ENCODE results near the gene ANO10.

The ANO10 gene

GRCh38 chr3:43531835-43532234, 90.0 kb downstream of the ANO10 start:
- WGBS (ENCODE audit: insufficient coverage): 100% methylated on average over 3 of the region's 3 CpGs
- Histone ChIP-seq H3K27me3 (replicated peaks in 2 of 5; ENCODE audit: control insufficient read depth in 4 of 5, insufficient read depth in 5 of 5, low read length in 4 of 5) (no peaks in the 10 kb centered on the region), H3K9me3 (ENCODE audit: control extremely low read depth in 1 of 5, control insufficient read depth in 4 of 5, insufficient read depth in 2 of 5, low read depth in 1 of 5, low read length in 4 of 5) (peaks cover 0 to 8% (median 0%) of the 10 kb centered on the region in 5 experiments), H3K27ac (ENCODE audit: insufficient read depth in 1 of 2, low read depth in 1 of 2, low read length in 2 of 2, poor library complexity in 1 of 2, severe bottlenecking in 2 of 2) (no peak overlapping the region), H3K4me3 (ENCODE audit: control insufficient read depth in 1 of 7, extremely low read depth in 1 of 7, insufficient read depth in 4 of 7, low read depth in 2 of 7, low read length in 6 of 7) (no peak overlapping the region), H3K36me3 (ENCODE audit: control insufficient read depth in 4 of 4, insufficient read depth in 4 of 4, low read length in 3 of 4) (peaks cover 0 to 4% (median 3%) of the 10 kb centered on the region in 4 experiments), H3K4me1 (ENCODE audit: control extremely low read depth in 1 of 4, control insufficient read depth in 4 of 4, insufficient read depth in 4 of 4, low read length in 3 of 4) (no peaks in the 10 kb centered on the region)
- ChIA-PET POLR2A (no interaction called here), CTCF (no interaction called here)
- DNase-seq: peak in 2 of 3 donors; percentile 16 to 17

- POLR2A ChIA-PET: no interaction called here
- Histone ChIP-seq H3K27ac (ENCODE audit: insufficient read depth in 1 of 2, low read depth in 1 of 2, low read length in 2 of 2, poor library complexity in 1 of 2, severe bottlenecking in 2 of 2) (no peak overlapping the region), H3K9me3 (ENCODE audit: control extremely low read depth in 1 of 5, control insufficient read depth in 4 of 5, insufficient read depth in 2 of 5, low read depth in 1 of 5, low read length in 4 of 5) (peaks cover 0 to 8% (median 0%) of the 10 kb centered on the region in 5 experiments), H3K4me3 (ENCODE audit: control insufficient read depth in 1 of 7, extremely low read depth in 1 of 7, insufficient read depth in 4 of 7, low read depth in 2 of 7, low read length in 6 of 7) (no peak overlapping the region), H3K4me1 (ENCODE audit: control extremely low read depth in 1 of 4, control insufficient read depth in 4 of 4, insufficient read depth in 4 of 4, low read length in 3 of 4) (no peaks in the 10 kb centered on the region), H3K36me3 (ENCODE audit: control insufficient read depth in 4 of 4, insufficient read depth in 4 of 4, low read length in 3 of 4) (peaks cover 0 to 4% (median 0%) of the 10 kb centered on the region in 4 experiments), H3K27me3 (replicated peaks in 2 of 5; ENCODE audit: control insufficient read depth in 4 of 5, insufficient read depth in 5 of 5, low read length in 4 of 5) (no peaks in the 10 kb centered on the region)
- CTCF ChIA-PET: no interaction called here
- no peak for DNase-seq
Observed at GRCh38 chr3:43528498-43529099, 93.2 kb downstream of the ANO10 start.

DNA sequence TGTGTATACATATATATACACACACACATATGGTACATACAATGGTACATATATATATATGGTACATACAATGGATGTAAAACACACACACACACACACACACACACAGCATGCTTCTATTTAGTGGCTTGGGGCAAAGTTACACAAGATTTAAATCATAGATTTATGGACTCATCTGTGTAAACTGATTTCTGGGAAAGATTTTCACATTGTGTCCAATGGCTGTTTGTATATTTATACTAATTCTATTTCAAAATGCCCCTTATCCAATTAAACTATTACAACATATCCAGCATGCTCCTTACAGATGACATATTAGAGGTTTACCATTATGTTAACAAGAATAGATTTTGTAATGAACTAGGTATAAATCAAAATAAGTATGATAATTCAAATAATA, 94.9 kb downstream of the ANO10 start:
- Histone ChIP-seq H3K9me3 (ENCODE audit: control extremely low read depth in 1 of 5, control insufficient read depth in 4 of 5, insufficient read depth in 2 of 5, low read depth in 1 of 5, low read length in 4 of 5) (peaks cover 0 to 8% (median 0%) of the 10 kb centered on the region in 5 experiments), H3K27me3 (replicated peaks in 2 of 5; ENCODE audit: control insufficient read depth in 4 of 5, insufficient read depth in 5 of 5, low read length in 4 of 5) (no peaks in the 10 kb centered on the region), H3K4me3 (ENCODE audit: control insufficient read depth in 1 of 7, extremely low read depth in 1 of 7, insufficient read depth in 4 of 7, low read depth in 2 of 7, low read length in 6 of 7) (no peak overlapping the region), H3K4me1 (ENCODE audit: control extremely low read depth in 1 of 4, control insufficient read depth in 4 of 4, insufficient read depth in 4 of 4, low read length in 3 of 4) (peaks cover 0 to 2% (median 0%) of the 10 kb centered on the region in 4 experiments), H3K36me3 (ENCODE audit: control insufficient read depth in 4 of 4, insufficient read depth in 4 of 4, low read length in 3 of 4) (peaks cover 0 to 4% (median 0%) of the 10 kb centered on the region in 4 experiments), H3K27ac (ENCODE audit: insufficient read depth in 1 of 2, low read depth in 1 of 2, low read length in 2 of 2, poor library complexity in 1 of 2, severe bottlenecking in 2 of 2) (no peak overlapping the region)
- no peak for DNase-seq
- ChIA-PET CTCF (no interaction called here), POLR2A (no interaction called here)

DNA sequence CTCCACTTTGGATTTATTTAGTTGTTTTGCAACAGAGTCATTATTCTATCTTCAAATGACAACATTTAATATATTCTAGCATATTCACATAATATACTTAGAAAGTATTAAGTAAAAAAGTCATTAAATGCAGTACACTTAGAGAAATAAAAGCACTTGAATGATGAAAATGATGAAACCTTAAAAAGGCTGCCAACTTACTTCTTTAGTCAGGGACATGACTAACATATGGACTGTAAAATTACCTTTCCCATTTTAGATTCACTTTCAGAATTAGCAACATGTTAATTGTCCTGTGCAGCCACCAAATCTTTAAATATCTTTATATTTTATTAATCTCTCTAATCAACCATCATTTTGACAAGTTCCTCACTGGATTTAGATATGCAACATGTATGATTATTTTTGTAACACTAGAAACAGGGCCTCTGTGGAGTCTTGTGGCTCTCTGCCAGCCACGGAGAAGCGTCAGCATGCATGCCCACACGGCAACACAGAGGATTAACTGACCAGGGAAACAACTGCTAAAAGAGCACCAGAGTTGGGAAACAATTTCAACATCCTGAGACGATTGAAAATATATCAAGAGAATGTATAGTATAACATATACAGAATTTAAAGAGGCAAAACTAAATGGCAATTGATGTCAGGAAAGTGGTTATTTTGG, 95.7 kb downstream of the ANO10 start:
- CTCF ChIA-PET: no interaction called here
- no peak for DNase-seq

DNA sequence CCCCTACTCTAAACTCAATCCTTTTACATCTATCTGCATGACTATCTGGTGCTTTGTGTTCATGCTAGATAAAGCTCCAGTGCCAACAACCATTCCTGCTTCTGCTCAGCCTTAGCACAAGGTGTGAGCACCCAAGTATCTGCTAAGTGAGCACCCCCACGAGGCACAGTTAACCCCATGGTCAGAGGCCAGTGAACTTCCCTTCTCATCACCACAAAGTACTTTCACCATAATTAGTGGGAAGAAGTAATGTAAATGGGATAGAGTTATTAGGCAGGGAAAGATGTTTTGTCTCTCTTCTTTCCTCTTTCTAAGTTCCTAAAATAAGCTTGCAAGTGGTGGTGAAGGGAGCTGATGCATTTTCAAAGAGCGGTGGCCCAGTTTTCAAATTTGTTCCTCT, 96.4 kb downstream of the ANO10 start:
- WGBS (ENCODE audit: insufficient coverage): no CpG with 5 or more reads among the region's 2 CpGs
- Histone ChIP-seq H3K36me3 (ENCODE audit: control insufficient read depth in 4 of 4, insufficient read depth in 4 of 4, low read length in 3 of 4) (peaks cover 0 to 7% (median 2%) of the 10 kb centered on the region in 4 experiments), H3K27ac (ENCODE audit: insufficient read depth in 1 of 2, low read depth in 1 of 2, low read length in 2 of 2, poor library complexity in 1 of 2, severe bottlenecking in 2 of 2) (no peak overlapping the region), H3K4me1 (ENCODE audit: control extremely low read depth in 1 of 4, control insufficient read depth in 4 of 4, insufficient read depth in 4 of 4, low read length in 3 of 4) (peaks cover 0 to 2% (median 0%) of the 10 kb centered on the region in 4 experiments), H3K27me3 (replicated peaks in 2 of 5; ENCODE audit: control insufficient read depth in 4 of 5, insufficient read depth in 5 of 5, low read length in 4 of 5) (no peaks in the 10 kb centered on the region), H3K9me3 (ENCODE audit: control extremely low read depth in 1 of 5, control insufficient read depth in 4 of 5, insufficient read depth in 2 of 5, low read depth in 1 of 5, low read length in 4 of 5) (peaks cover 0 to 8% (median 0%) of the 10 kb centered on the region in 5 experiments), H3K4me3 (ENCODE audit: control insufficient read depth in 1 of 7, extremely low read depth in 1 of 7, insufficient read depth in 4 of 7, low read depth in 2 of 7, low read length in 6 of 7) (no peak overlapping the region)
- POLR2A ChIA-PET: no interaction called here
- no peak for DNase-seq
- CTCF ChIA-PET: no interaction called here

More for the DNA sequence above, 95.7 kb downstream of the ANO10 start:
- H3K9me3 ChIP-seq (ENCODE audit: control extremely low read depth in 1 of 5, control insufficient read depth in 4 of 5, insufficient read depth in 2 of 5, low read depth in 1 of 5, low read length in 4 of 5): peaks cover 0 to 8% (median 0%) of the 10 kb centered on the region in 5 experiments
- 100% methylated on average over 3 of the region's 4 CpGs for WGBS (ENCODE audit: insufficient coverage)
- H3K36me3 ChIP-seq (ENCODE audit: control insufficient read depth in 4 of 4, insufficient read depth in 4 of 4, low read length in 3 of 4): peaks cover 0 to 4% (median under 1%) of the 10 kb centered on the region in 4 experiments
- no peaks in the 10 kb centered on the region for H3K27me3 ChIP-seq (replicated peaks in 2 of 5; ENCODE audit: control insufficient read depth in 4 of 5, insufficient read depth in 5 of 5, low read length in 4 of 5)
- H3K27ac ChIP-seq (ENCODE audit: insufficient read depth in 1 of 2, low read depth in 1 of 2, low read length in 2 of 2, poor library complexity in 1 of 2, severe bottlenecking in 2 of 2): no peak overlapping the region
- peaks cover 0 to 2% (median 0%) of the 10 kb centered on the region in 4 experiments for H3K4me1 ChIP-seq (ENCODE audit: control extremely low read depth in 1 of 4, control insufficient read depth in 4 of 4, insufficient read depth in 4 of 4, low read length in 3 of 4)
- H3K4me3 ChIP-seq (ENCODE audit: control insufficient read depth in 1 of 7, extremely low read depth in 1 of 7, insufficient read depth in 4 of 7, low read depth in 2 of 7, low read length in 6 of 7): no peak overlapping the region
- POLR2A ChIA-PET: no interaction called here

- no peak for DNase-seq
- Histone ChIP-seq H3K4me3 (ENCODE audit: control insufficient read depth in 1 of 7, extremely low read depth in 1 of 7, insufficient read depth in 4 of 7, low read depth in 2 of 7, low read length in 6 of 7) (no peak overlapping the region), H3K27me3 (replicated peaks in 2 of 5; ENCODE audit: control insufficient read depth in 4 of 5, insufficient read depth in 5 of 5, low read length in 4 of 5) (no peaks in the 10 kb centered on the region), H3K4me1 (ENCODE audit: control extremely low read depth in 1 of 4, control insufficient read depth in 4 of 4, insufficient read depth in 4 of 4, low read length in 3 of 4) (peaks cover 0 to 2% (median 0%) of the 10 kb centered on the region in 4 experiments), H3K27ac (ENCODE audit: insufficient read depth in 1 of 2, low read depth in 1 of 2, low read length in 2 of 2, poor library complexity in 1 of 2, severe bottlenecking in 2 of 2) (no peak overlapping the region), H3K9me3 (ENCODE audit: control extremely low read depth in 1 of 5, control insufficient read depth in 4 of 5, insufficient read depth in 2 of 5, low read depth in 1 of 5, low read length in 4 of 5) (peaks cover 0 to 13% (median 7%) of the 10 kb centered on the region in 5 experiments), H3K36me3 (ENCODE audit: control insufficient read depth in 4 of 4, insufficient read depth in 4 of 4, low read length in 3 of 4) (peaks cover 0 to 8% (median 2%) of the 10 kb centered on the region in 4 experiments)
- POLR2A ChIA-PET: interaction anchor here (0.6 kb wide), 1 partner anchor 364 kb away, joined by 3 read pairs; no protein-coding TSS in a partner anchor
- CTCF ChIA-PET: interaction anchor here (1.2 kb wide), 1 partner anchor 12 kb away, joined by 3 read pairs; no protein-coding TSS in a partner anchor
- WGBS (ENCODE audit: insufficient coverage): 100% methylated on average over 3 of the region's 3 CpGs
Observed at GRCh38 chr3:43523454-43524053, 98.3 kb downstream of the ANO10 start.
